CD4-positive, alpha-beta T cell treated with Interleukin-4 for 1 hour (primary cell): ENCODE data around the gene IQSEC3.
"Not testable (repeated sequence)": the region's sequence is repeated elsewhere in the genome, so short reads cannot be mapped to it uniquely, and the experiment has no call there.

Experiments
- DNase-seq, 2 donors: peaks; one replicate each; pipeline ENCODE4 v3.0.0-alpha.2; 2020 to 2022

IQSEC3 gene

DNA sequence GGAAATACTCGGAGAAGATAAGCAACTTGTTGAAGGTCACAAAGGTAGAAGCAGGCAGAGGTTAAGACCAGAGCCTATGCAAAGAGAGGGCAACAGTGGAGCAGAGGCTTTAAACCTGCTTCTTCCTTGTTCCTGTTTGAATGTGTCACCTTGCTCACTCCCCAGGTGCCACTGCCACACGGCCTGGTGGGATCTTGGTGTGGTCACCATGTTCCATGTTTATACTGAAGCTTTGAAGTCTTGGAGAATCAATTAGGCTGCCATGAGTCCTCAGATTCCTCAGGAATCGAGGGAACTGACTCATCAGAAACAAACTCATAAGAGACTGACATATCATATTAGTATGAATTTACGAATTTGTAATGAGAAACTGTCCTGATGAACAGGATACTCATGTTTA is 46.8 kb downstream of the IQSEC3 start:
- DNase-seq = no peak

GRCh38 chr12:114626-115211 is 48.2 kb downstream of the IQSEC3 start:
- no peak for DNase-seq

GRCh38 chr12:115518-115917 is 49.0 kb downstream of the IQSEC3 start:
- no peak for DNase-seq

DNA sequence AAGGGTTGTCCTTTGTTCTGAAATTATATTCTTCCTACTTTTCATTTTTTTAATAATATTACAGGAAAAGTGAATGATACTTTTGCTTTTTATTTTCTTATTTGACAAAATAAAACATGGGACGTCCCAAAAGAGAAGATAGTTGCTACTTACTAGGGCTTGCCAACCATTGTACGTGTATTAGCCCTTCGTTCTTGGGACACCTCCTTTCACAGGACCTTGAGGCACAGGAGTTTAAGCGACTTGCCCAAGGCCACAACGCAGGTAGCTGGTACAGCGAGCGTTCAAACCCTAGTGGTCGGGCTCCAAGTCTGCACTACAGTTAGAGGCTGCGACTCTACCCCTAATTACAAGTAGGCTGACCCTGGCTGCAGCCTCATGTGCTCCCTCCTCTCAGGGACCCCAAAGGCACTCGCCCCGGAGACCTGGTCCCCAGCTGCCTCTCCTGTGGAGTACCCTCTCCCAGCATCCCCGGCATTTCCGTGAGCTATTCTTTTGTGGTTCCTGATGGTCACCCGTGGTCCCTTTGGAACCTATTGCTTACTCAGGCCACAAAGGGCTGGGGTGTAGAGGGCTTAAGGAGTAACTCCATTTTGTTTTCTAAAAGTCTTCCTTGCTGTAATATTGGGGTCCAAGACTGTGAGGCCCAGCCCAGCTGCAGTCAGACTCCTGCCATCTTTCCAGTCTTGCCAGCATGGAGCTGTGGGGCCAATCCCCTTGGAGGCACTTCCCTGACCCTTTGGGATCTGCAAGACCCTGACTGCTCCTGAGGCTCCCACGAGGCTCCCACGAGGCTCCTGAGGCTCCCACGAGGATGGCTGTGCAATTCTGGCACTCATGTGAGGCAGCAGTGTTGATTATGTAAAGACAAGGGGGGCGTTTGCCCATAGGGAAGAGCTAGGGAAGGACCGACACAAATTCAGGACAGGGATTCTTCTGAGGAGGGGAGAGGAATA is 49.7 kb downstream of the IQSEC3 start:
- no peak for DNase-seq

GRCh38 chr12:117311-117710 is 50.7 kb downstream of the IQSEC3 start:
- DNase-seq = no peak

- no peak for DNase-seq
Observed at GRCh38 chr12:117816-118345, 51.3 kb downstream of the IQSEC3 start.

GRCh38 chr12:118591-118990 is 52.0 kb downstream of the IQSEC3 start:
- DNase-seq = no peak

- DNase-seq = no peak
Observed at GRCh38 chr12:120951-121350, 54.4 kb downstream of the IQSEC3 start.

DNA sequence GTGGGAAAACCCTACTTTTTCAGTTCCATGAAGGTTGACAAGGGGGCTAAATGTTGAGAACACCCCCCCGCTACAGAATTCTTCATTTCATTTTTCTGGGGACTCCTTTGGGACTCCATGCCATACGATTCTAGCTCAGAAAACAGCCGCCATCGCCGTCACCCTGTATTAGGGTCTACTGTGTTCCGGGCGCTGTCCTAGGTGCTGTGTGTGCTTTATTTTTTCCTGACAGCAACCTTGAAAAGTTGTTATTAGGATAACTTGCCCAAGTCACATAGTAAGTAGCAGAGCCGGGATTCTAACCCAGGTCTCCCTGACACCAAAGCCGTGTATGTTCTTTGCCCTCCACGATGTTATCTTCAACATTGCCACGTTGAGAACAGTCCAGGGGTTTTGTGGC is 55.1 kb downstream of the IQSEC3 start:
- no peak for DNase-seq

DNA sequence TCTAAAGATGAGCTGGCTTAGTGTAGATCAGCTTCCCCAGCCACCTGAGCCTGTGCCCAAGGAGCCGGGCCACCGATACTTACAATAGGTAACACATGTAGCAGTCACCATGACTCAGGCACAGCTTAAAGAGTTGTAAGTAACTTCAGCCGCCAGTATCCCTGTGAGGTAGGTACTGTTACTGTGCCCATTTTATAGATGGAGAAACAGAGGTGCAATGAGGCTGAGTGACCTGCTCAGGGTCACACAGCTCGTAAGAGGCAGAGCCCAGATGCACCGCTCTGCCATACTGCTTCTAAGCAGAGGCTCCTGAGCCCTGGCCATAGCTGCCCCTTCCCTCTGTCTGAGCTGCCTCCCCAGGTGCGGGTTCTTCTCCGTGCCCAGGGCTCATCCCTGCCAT is 58.5 kb downstream of the IQSEC3 start:
- no peak for DNase-seq

- no peak for DNase-seq
Observed at GRCh38 chr12:125566-125965, 59.0 kb downstream of the IQSEC3 start.

DNA sequence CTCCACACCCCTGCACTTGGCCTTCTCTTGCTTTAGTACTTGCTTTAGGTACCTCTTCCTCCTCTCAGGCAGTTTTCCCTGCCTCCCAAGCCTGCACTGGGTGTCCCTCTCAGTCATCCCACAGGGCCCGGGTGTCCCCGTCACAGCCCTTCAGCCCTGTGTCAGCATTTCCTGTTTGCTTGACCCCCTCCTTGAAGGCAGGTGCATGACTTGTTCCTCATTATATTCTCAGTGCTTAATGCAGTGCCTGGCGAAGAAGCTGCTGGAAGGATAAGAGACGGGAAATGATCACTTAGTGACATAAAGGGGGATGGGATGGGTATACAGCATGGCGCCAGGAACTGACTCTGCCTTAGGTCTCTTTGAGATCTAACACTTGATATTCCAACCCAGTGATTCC is 61.5 kb downstream of the IQSEC3 start:
- peak in 1 of 2 donors; percentile 24 for DNase-seq

DNA sequence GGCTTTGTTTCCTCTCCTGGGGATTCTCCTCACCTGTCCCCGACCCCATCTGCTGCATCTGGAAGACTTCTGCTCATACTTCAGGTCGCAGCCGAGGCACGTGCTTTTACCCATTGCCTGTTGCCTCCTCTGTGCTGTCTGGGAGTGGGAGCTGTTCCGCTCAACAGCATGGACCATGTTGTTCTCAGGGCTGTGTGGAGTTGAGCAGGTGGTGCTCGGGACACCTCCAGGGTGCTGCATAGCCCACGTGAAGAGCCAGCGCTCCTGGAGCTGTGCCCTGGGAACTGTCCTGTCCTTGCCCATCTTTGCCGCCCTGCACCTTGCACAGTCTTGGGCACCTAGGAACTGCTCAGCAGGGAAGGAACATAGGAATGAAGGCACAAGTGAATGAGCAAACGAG is 62.4 kb downstream of the IQSEC3 start:
- DNase-seq = no peak

GRCh38 chr12:130519-130918 is 64.0 kb downstream of the IQSEC3 start:
- DNase-seq = no peak

- no peak for DNase-seq
Observed at GRCh38 chr12:131008-131407, 64.4 kb downstream of the IQSEC3 start.

DNA sequence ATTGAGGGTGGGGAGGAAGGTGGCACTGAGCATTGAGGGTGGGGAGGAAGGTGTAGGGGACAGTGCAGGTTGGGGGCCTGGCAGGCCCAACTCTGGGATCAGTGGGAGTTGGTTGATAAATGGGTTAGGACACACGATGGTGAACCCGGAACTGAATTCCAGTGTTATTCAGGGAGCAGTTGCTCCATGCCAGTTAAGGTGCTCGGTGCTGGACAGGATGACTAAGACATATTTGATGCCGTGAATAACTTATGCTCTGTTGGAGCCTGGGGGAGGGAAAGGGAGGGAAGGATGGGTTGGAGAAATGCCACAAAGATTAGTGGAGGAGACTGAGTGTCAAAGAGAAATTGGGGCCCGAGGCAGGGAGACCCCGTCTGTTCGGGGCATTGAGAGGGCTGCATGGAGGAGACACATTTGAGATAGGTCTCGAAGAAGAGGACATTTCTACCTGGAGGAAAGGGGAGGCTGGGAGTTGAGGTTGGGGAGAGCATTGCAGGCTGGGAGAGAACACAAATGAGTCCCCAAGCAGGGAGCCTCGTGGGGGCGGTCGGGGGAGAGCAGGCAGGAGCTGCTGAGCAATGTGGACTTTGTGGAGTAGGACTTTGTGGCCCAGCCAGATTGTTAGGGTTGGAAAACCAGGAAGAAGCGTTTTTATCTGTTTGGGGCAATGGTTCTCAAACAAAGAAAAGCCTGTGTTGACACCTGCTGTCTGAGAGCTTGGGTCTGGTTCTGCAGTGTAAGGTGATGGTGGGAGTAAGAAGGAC is 65.3 kb downstream of the IQSEC3 start:
- DNase-seq = no peak

DNA sequence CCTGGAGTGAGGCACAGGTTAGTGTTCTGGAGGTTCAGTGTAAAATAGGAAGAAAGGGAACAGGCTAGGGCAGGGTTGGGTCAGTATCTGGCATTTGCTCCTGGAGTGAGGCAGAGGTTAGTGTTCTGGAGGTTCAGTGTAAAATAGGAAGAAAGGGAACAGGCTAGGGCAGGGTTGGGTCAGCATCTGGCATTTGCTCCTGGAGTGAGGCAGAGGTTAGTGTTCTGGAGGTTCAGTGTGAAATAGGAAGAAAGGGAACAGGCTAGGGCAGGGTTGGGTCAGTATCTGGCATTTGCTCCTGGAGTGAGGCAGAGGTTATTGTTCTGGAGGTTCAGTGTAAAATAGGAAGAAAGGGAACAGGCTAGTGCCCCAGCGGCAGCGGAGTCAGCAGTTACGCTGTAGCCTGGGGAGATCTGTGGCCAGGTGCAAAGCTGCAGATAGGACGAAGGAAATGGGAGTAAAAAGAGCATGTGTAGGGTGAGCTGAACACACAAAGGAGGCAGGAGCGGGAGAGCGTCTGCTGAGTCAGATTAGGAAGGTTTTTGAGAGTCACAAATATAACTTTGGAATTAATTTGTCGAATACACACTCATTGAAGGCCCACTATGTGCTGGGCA is 67.2 kb downstream of the IQSEC3 start:
- DNase-seq = not testable (repeated sequence)

- no peak for DNase-seq
Observed at GRCh38 chr12:135138-135537, 68.6 kb downstream of the IQSEC3 start.

DNA sequence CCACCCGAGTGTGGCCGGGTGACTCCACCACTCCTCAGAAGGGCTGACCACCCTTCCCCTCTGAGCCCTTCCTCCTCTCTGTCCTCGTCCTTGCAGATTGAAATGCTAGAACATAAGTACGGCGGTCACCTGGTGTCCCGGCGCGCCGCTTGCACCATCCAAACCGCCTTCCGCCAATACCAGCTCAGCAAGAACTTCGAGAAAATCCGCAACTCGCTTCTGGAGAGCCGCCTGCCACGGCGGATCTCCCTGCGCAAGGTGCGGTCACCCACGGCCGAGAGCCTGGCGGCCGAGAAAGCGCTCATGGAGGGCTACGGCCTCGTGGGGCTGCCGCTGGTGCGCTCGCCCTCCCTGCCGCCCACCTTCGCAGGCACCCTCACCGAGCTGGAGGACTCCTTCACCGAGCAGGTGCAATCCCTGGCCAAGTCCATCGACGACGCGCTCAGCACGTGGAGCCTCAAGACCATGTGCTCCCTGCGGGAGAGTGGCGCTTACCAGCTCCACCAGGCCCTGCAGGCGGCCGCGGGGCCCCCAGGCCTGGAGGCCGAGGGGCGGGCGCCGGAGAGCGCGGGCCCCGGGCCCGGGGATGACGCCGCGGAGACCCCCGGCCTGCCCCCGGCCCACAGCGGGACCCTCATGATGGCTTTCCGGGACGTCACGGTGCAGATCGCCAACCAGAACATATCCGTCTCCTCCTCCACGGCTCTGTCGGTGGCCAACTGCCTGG is 71.8 kb downstream of the IQSEC3 start:
- DNase-seq = no peak

GRCh38 chr12:138898-139534 is 72.4 kb downstream of the IQSEC3 start:
- no peak for DNase-seq

DNA sequence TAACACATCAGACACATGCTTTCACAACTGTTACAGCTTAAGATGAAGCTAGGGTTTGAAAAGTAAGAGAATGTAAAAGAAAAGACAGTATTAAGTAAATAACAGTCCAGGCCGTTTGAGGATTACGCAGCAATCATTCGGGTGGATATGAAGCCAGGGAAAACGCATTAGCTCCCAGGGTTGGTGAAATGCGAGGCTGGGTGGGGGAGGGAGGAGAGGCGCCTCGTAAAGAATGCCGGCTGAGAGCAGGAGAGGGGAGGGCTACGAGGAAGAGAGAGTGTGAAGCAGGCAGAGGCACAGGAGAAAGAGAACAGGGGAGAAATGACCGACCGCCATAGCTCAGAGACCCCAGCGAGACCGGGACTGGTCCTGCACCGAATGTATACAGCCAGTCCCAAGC is 73.0 kb downstream of the IQSEC3 start:
- no peak for DNase-seq

GRCh38 chr12:140162-140561 is 73.6 kb downstream of the IQSEC3 start:
- DNase-seq = no peak
